Muscle layer of duodenum (tissue), 2 donors: Measurements from ENCODE around the gene CELF5.
"Not testable (repeated sequence)": the region's sequence is repeated elsewhere in the genome, so short reads cannot be mapped to it uniquely, and the experiment has no call there.

Source experiments
- H3K27ac ChIP-seq: one replicate; pipeline ENCODE4 v1.7.0; 2013; ENCODE audit warnings: mild to moderate bottlenecking, low read length
- H3K27me3 ChIP-seq: one replicate; pipeline ENCODE4 v1.7.0; 2013; ENCODE audit warnings: low read depth, mild to moderate bottlenecking, control low read depth, low read length
- H3K36me3 ChIP-seq, 2 donors: one replicate each; pipeline ENCODE4 v1.7.0; 2013; ENCODE audit warnings: low read length in 2 of 2, control low read depth in 1 of 2, mild to moderate bottlenecking in 1 of 2; ENCODE audit not compliant: insufficient read depth in 2 of 2, control insufficient read depth in 1 of 2
- H3K4me1 ChIP-seq, 2 donors: one replicate each; pipeline ENCODE4 v1.7.0; 2013; ENCODE audit warnings: low read length in 2 of 2, mild to moderate bottlenecking in 2 of 2, control low read depth in 1 of 2, moderate library complexity in 1 of 2; ENCODE audit not compliant: insufficient read depth in 2 of 2, control insufficient read depth in 1 of 2
- H3K4me3 ChIP-seq, 2 donors: one replicate each; pipeline ENCODE4 v1.7.0; 2013; ENCODE audit warnings: low read length in 2 of 2, low read depth in 1 of 2, mild to moderate bottlenecking in 1 of 2
- H3K9me3 ChIP-seq, 2 donors: one replicate each; pipeline ENCODE4 v1.7.0; 2013; ENCODE audit warnings: low read length in 2 of 2, control low read depth in 1 of 2, mild to moderate bottlenecking in 1 of 2; ENCODE audit not compliant: control insufficient read depth in 1 of 2
- donor health status: healthy.

The CELF5 gene

DNA sequence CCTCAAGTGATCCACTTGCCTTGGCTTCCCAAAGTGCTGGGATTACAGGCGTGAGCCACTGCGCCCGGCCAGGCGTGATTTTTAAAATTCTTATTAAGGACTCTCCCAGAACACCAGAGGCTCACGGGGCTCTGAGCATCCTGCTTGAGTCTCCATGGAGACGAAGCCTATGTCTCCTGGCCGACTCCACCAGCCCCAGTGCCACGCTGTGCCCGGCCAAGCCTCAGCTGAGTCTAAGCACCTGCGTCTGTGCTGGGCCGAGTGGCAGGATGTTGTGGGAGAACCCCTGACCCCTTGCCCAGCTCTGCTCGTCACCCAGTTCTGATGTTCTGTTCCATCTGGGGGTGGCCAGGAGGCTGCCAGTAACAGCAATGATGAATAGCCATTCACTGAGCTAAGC lies 3.9 kb upstream of the CELF5 start:
- Histone ChIP-seq H3K4me3 (no peak overlapping the region), H3K27me3 (no peaks in the 10 kb centered on the region), H3K4me1 (no peaks in the 10 kb centered on the region), H3K9me3 (no peaks in the 10 kb centered on the region), H3K36me3 (no peaks in the 10 kb centered on the region), H3K27ac (no peak overlapping the region)

GRCh38 chr19:3221576-3221975 lies 2.9 kb upstream of the CELF5 start:
- not testable (repeated sequence) for H3K4me3 ChIP-seq, H3K36me3 ChIP-seq, H3K27me3 ChIP-seq, H3K27ac ChIP-seq, H3K9me3 ChIP-seq, H3K4me1 ChIP-seq

- H3K27me3 ChIP-seq = no peaks in the 10 kb centered on the region
- no peaks in the 10 kb centered on the region for H3K9me3 ChIP-seq
- H3K4me3 ChIP-seq = no peak overlapping the region
These were observed 1.8 kb upstream of the CELF5 start for GRCh38 chr19:3222709-3223108.

GRCh38 chr19:3225169-3225485 lies 666 bp downstream of the CELF5 start:
- H3K36me3 ChIP-seq = no peaks in the 10 kb centered on the region
- no peak overlapping the region for H3K27ac ChIP-seq
- no peaks in the 10 kb centered on the region for H3K9me3 ChIP-seq
- H3K27me3 ChIP-seq = peaks cover 10% of the 10 kb centered on the region
- no peak overlapping the region for H3K4me3 ChIP-seq
- no peaks in the 10 kb centered on the region for H3K4me1 ChIP-seq

More at GRCh38 chr19:3222709-3223108, 1.8 kb upstream of the CELF5 start:
- H3K4me1 ChIP-seq = no peaks in the 10 kb centered on the region
- H3K36me3 ChIP-seq = no peaks in the 10 kb centered on the region
- no peak overlapping the region for H3K27ac ChIP-seq

- H3K4me3 ChIP-seq = no peak overlapping the region
These were observed 1.2 kb downstream of the CELF5 start for GRCh38 chr19:3225677-3226093.

DNA sequence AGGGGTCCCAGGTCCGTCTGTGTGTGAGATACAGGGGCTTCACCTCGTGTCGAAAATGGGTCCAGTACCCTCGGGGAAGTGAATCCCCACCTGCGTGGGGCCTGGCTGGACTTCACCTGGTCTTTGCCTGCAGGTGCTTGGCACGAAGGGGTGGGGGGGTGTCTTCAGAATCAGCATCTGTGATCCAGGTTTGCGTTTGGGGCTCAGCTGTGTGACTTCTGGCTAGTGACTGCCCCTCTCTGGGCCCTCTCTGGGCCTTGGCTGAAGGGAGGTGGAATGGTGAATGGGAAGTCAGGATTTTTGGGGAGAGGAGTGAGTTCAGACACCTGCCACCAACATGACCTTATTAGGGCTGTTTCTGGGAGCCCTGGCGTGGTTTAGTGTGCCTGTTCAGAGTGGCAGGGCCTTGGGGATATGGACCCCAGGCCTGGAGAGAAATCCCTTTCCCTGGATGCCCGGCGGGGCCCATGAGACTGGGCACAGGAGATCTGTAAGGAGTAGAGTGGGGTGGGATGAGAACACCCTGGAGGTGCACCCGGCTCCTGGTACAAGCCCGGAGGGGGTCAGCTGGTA lies 2.7 kb downstream of the CELF5 start:
- peaks cover 10% of the 10 kb centered on the region for H3K27me3 ChIP-seq
- H3K9me3 ChIP-seq = no peaks in the 10 kb centered on the region
- H3K4me3 ChIP-seq = no peak overlapping the region
- H3K27ac ChIP-seq = no peak overlapping the region
- H3K4me1 ChIP-seq = no peaks in the 10 kb centered on the region
- no peaks in the 10 kb centered on the region for H3K36me3 ChIP-seq

More at GRCh38 chr19:3225677-3226093, 1.2 kb downstream of the CELF5 start:
- peaks cover 10% of the 10 kb centered on the region for H3K27me3 ChIP-seq
- no peak overlapping the region for H3K27ac ChIP-seq
- no peaks in the 10 kb centered on the region for H3K4me1 ChIP-seq
- no peaks in the 10 kb centered on the region for H3K9me3 ChIP-seq
- no peaks in the 10 kb centered on the region for H3K36me3 ChIP-seq

DNA sequence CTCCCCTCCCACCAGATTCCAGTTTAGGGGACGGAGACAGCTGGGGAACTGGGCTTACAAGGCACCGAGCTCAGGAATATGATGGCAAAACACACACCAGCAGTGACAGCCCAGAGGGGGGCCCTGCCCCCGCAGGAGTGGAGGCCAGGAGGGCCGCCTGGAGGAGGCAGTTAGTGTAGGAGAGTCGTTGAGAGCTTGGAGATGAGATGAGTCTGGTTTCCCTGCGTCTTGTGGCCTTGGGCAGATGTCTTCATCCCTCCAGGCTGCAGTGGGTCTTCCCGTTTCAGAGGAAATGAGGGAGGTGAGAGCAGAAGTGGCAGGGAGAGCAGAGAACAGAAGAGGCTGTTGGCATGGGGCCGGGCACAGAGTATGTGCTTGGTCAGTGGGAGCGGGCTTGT lies 4.9 kb downstream of the CELF5 start:
- Histone ChIP-seq H3K9me3 (no peaks in the 10 kb centered on the region), H3K27ac (no peak overlapping the region), H3K36me3 (no peaks in the 10 kb centered on the region), H3K4me3 (no peak overlapping the region), H3K27me3 (peaks cover 10% of the 10 kb centered on the region), H3K4me1 (no peaks in the 10 kb centered on the region)

GRCh38 chr19:3229888-3230496 lies 5.5 kb downstream of the CELF5 start:
- no peak overlapping the region for H3K27ac ChIP-seq
- peaks cover 10% of the 10 kb centered on the region for H3K27me3 ChIP-seq

GRCh38 chr19:3231288-3231687 lies 6.8 kb downstream of the CELF5 start:
- H3K9me3 ChIP-seq = no peaks in the 10 kb centered on the region
- no peak overlapping the region for H3K4me3 ChIP-seq
- peaks cover 10% of the 10 kb centered on the region for H3K27me3 ChIP-seq
- H3K27ac ChIP-seq = no peak overlapping the region
- no peaks in the 10 kb centered on the region for H3K4me1 ChIP-seq
- H3K36me3 ChIP-seq = no peaks in the 10 kb centered on the region

More at GRCh38 chr19:3229888-3230496, 5.5 kb downstream of the CELF5 start:
- no peaks in the 10 kb centered on the region for H3K36me3 ChIP-seq
- no peak overlapping the region for H3K4me3 ChIP-seq
- no peaks in the 10 kb centered on the region for H3K9me3 ChIP-seq
- no peaks in the 10 kb centered on the region for H3K4me1 ChIP-seq

DNA sequence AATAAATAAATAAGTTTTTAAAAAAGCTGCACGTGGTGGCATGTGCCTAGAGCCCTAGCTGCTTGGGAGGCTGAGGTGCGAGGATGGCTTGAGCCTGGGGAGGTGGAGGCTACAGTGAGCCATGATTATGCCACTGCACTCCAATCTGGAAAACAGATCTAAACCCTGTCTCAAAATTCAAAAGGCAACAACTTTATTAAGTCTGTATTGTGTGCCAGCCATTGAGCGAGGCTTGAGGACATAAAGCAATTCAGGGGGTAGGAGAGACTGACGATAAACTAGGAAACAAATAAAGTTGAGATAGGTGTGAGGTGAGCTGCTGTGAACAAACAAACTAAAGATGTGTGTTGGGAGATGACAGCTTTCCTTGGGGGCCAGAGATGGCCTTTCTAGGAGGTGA lies 8.7 kb downstream of the CELF5 start:
- H3K4me1 ChIP-seq = no peaks in the 10 kb centered on the region
- H3K9me3 ChIP-seq = no peaks in the 10 kb centered on the region
- H3K27me3 ChIP-seq = peaks cover 10% of the 10 kb centered on the region
- H3K4me3 ChIP-seq = no peak overlapping the region
- H3K27ac ChIP-seq = no peak overlapping the region
- H3K36me3 ChIP-seq = no peaks in the 10 kb centered on the region

- H3K4me1 ChIP-seq = no peaks in the 10 kb centered on the region
- H3K4me3 ChIP-seq = no peak overlapping the region
- no peaks in the 10 kb centered on the region for H3K36me3 ChIP-seq
- H3K27me3 ChIP-seq = peaks cover 10% of the 10 kb centered on the region
- no peak overlapping the region for H3K27ac ChIP-seq
- no peaks in the 10 kb centered on the region for H3K9me3 ChIP-seq
These were observed 9.4 kb downstream of the CELF5 start for GRCh38 chr19:3233831-3234230.

DNA sequence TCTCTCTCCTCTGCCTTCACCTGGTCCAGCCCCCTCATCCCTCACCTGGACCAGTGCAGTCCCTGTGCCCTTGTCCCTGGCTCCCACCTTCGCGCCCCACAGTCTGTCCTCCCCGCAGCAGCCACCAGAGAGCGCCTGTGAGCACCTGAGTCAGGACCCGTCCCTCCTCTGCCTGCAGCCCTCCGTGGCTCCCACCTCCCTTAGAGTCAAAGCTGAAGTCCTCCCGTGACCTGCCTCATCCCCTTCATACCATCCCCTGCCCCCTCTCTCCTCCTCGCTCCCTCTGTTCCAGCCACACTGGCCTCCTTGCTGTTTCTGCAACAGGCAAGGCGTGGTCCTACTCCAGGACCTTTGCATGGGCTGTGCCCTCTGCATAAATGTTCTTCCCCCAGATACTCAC lies 10.3 kb downstream of the CELF5 start:
- peaks cover under 1% of the 10 kb centered on the region for H3K27me3 ChIP-seq
- H3K27ac ChIP-seq = no peak overlapping the region
- H3K4me3 ChIP-seq = no peak overlapping the region
- no peaks in the 10 kb centered on the region for H3K9me3 ChIP-seq
- H3K36me3 ChIP-seq = no peaks in the 10 kb centered on the region
- no peaks in the 10 kb centered on the region for H3K4me1 ChIP-seq
